Measurements from ENCODE around the gene ZBTB5.
"Not testable (repeated sequence)": the region's sequence is repeated elsewhere in the genome, so short reads cannot be mapped to it uniquely, and the experiment has no call there.

ZBTB5 gene

GRCh38 chr9:37486256-37486615 lies 21.0 kb upstream of the ZBTB5 start:
- DNase-seq = no peak

GRCh38 chr9:37485389-37486255 lies 20.4 kb upstream of the ZBTB5 start, which contains the start of gene POLR1E:
Gene POLR1E, plus strand, starts transcription at chr9:37485948. Its CDS starts 100 bp downstream, at chr9:37486048.
- peak; percentile 96 for DNase-seq

- DNase-seq = no peak
These were observed 15.5 kb upstream of the ZBTB5 start for GRCh38 chr9:37480759-37481158.

GRCh38 chr9:37477987-37478619 lies 12.9 kb upstream of the ZBTB5 start:
- DNase-seq = not testable (repeated sequence)

GRCh38 chr9:37477443-37477842 lies 12.2 kb upstream of the ZBTB5 start:
- DNase-seq = not testable (repeated sequence)

- no peak for DNase-seq
These were observed 11.7 kb upstream of the ZBTB5 start for GRCh38 chr9:37476930-37477329.

GRCh38 chr9:37474438-37474837 lies 9.2 kb upstream of the ZBTB5 start:
- DNase-seq = no peak

GRCh38 chr9:37473982-37474381 lies 8.7 kb upstream of the ZBTB5 start:
- DNase-seq = not testable (repeated sequence)

GRCh38 chr9:37471942-37472684 lies 6.9 kb upstream of the ZBTB5 start:
- no peak for DNase-seq

- peak; percentile 37 for DNase-seq
These were observed 3.4 kb upstream of the ZBTB5 start for GRCh38 chr9:37468620-37469019.

GRCh38 chr9:37467530-37467929 lies 2.3 kb upstream of the ZBTB5 start:
- not testable (repeated sequence) for DNase-seq

GRCh38 chr9:37466037-37466709 lies 923 bp upstream of the ZBTB5 start:
- DNase-seq = peak; percentile 82

- DNase-seq = peak; percentile 71
These were observed 613 bp downstream of the ZBTB5 start for GRCh38 chr9:37464426-37465248.

- no peak for DNase-seq
These were observed 1.2 kb downstream of the ZBTB5 start for GRCh38 chr9:37464006-37464405.

GRCh38 chr9:37456817-37457216 lies 8.4 kb downstream of the ZBTB5 start:
- no peak for DNase-seq

- DNase-seq = no peak
These were observed 9.2 kb downstream of the ZBTB5 start for GRCh38 chr9:37455884-37456647.

GRCh38 chr9:37454238-37454637 lies 11.0 kb downstream of the ZBTB5 start:
- DNase-seq = no peak

GRCh38 chr9:37453827-37454226 lies 11.4 kb downstream of the ZBTB5 start:
- DNase-seq = no peak

GRCh38 chr9:37452611-37453010 lies 12.6 kb downstream of the ZBTB5 start:
- no peak for DNase-seq

- no peak for DNase-seq
These were observed 13.6 kb downstream of the ZBTB5 start for GRCh38 chr9:37451628-37452027.
